ENCODE measurements around the gene FLT3LG.
"Not testable (repeated sequence)": the region's sequence is repeated elsewhere in the genome, so short reads cannot be mapped to it uniquely, and the experiment has no call there.

FLT3LG gene

DNA sequence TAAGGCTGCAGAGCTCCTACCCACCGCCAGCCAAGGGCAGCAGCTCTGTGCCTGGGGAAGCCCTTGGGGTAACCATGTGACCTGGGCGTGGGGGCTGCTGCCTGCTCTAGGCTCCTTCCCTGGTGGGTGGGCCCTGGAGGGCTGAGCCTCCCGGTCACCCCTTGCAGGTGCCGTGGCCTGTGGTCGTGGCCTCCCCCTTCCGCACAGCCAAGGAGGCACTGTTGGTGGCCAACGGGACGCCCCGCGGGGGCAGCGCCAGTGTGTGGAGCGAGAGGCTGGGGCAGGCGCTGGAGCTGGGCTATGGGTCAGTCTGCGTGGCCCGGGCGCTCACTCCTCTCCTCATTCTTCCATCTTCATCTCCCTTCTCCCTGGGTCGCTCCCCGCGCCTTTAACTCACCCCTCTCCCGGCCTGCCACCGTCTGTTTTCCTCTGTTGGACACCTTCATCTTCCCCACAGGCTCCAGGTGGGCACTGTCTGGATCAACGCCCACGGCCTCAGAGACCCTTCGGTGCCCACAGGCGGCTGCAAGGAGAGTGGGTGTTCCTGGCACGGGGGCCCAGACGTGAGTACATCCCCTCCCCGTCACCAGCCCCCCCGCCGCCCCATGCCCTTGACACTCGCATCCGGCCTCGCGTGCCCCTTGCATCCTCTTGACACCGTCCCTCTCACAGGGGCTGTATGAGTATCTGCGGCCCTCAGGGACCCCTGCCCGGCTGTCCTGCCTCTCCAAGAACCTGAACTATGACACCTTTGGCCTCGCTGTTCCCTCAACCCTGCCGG is 9.9 kb upstream of the FLT3LG start:
- DNase-seq (ENCODE audit: low read depth) = no peak

DNA sequence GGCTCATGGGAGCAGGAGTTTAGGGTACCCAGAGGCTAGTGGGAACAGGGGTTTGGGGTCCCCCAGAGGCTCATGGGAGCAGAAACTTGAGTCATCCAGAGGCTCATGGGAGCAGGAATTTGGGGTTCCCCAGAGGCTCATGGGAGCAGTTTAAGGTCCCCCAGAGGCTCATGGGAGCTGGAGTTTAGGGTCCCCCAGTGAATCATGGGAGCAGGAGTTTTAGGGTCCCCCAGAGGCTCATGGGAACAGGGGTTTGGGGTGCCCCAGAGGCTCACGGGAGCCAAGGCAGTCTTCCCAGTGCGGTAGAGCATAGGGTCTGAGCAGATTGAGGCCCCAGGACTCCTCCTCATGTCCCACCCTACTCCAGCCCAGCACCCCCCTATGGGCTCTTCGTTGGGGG is 8.6 kb upstream of the FLT3LG start:
- no peak for DNase-seq (ENCODE audit: low read depth)

DNA sequence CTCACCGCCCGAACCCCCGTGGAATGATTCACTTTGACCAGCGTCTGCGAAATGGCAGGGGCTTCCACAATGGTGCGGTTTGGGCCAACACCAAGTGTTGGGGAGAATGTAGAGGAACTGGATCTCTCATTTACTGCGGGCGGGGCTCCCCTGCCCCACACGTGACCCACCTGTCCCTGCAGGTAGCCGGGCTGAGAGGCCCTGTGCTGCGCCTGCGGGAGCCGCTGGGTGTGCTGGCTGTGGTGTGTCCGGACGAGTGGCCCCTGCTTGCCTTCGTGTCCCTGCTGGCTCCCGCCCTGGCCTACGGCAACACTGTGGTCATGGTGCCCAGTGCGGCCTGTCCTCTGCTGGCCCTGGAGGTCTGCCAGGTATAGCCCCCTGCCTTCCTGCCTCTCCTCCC is 5.8 kb upstream of the FLT3LG start:
- DNase-seq (ENCODE audit: low read depth) = no peak

DNA sequence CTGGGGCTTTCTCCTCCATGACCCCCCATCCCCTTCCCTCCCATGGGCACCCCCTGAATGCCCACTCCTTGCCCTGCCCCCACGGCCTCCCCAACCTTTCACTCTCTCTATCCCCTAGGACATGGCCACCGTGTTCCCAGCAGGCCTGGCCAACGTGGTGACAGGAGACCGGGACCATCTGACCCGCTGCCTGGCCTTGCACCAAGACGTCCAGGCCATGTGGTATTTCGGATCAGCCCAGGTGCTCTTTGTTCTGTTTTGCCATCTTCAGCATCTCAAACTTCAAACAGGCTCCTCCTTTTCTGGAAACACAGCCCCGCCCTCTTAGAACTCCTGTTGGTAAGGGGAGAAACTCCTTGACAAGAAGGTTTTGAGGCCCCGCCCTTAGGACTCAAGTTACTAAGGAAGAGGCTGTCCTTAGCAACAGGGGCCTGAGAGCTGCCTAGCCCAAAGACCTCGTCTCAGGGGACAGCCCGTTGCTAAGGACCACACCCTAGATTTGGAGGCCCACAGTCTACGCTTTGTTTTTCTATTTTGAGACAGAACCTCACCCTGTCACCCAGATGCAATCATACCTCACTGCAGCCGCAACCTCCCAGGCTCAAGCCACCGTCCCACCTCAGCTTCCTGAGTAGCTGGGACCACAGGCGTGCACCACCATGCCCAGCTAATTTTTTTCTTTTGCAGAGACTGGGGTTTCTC is 5.1 kb upstream of the FLT3LG start:
- DNase-seq (ENCODE audit: low read depth) = peak; percentile 80

DNA sequence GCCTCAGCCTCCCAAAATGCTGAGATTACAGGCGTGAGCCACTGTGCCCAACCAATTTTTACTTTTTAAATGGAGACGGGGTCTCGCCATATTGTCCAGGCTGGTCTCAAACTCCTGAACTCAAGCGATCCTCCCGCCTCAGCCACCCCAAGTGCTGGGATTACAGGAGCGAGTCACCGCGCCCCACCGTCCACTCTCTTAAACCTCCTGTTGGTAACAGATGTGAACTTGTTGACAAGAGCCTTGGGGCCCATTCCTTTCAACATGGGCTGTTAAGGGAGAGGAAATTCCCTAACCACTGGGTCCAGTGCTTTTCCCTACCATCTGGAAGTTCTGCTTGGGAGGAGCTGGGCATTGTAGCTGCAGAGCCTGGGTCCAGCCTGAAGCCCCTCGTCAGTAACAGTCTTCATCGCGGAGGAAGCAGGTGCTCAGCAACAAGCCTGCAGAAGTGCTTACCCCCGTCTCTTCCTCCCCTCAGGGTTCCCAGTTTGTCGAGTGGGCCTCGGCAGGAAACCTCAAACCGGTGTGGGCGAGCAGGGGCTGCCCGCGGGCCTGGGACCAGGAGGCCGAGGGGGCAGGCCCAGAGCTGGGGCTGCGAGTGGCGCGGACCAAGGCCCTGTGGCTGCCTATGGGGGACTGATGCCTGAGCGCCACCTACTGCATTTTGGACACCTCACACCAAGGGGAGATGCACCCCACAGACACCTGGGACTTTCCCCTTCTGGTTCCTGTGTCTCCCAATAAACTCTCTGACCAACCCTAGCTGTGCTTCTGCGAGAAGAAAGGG is 4.0 kb upstream of the FLT3LG start:
- DNase-seq (ENCODE audit: low read depth) = peak; percentile 55

DNA sequence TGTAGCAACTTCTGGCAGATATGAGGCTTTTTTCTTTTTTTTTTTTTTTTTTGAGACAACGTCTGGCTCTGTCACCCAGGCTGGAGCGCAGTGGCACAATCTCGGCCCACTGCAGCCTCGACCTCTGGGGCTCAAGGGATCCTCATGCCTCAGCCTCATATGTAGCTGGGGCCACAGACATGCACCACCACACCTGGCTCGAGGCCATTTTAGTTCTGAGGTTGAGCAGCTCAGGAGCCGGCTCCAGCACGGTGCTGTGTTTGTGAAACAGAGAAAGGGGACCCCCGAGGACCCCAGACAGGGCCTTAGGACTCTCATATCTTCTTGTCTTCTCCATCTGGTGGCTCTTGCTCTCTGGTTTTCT is 3.4 kb upstream of the FLT3LG start:
- DNase-seq (ENCODE audit: low read depth) = no peak

DNA sequence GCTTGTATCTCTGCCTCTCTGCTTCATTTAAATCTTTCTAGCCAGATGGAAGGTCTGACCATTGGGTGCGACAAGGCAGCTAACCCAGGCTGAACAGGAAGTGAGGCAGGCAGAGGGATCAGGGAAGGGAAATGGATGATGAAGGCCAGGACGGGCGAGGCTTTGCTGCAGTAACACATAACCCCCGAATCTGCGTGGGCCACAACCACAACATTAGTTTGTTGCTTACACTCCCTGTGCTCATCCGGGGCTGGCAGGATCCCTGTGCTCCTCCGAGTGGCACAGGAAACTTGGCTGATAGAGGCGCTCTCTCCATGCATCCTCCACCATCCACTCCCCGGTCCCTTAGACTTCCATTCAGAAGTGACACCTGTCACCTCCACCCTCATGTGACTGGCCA is 1.1 kb upstream of the FLT3LG start:
- no peak for DNase-seq (ENCODE audit: low read depth)

DNA sequence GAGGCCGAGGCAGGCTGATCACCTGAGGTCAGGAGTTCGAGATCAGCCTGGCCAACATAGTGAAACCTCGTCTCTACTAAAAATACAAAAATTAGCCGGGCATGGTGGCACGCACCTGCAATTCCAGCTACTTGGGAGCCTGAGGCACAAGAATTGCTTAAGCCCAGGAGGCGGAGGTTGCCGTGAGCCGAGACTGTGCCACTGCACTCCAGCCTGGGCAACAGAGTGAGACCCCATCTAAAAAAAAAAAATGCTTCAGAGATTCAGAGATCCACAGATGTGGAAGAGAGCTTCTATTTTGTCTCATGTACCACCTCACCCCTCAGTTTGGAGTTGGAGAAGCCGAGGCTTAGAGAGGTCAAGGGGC is 531 bp upstream of the FLT3LG start:
- not testable (repeated sequence) for DNase-seq (ENCODE audit: low read depth)

DNA sequence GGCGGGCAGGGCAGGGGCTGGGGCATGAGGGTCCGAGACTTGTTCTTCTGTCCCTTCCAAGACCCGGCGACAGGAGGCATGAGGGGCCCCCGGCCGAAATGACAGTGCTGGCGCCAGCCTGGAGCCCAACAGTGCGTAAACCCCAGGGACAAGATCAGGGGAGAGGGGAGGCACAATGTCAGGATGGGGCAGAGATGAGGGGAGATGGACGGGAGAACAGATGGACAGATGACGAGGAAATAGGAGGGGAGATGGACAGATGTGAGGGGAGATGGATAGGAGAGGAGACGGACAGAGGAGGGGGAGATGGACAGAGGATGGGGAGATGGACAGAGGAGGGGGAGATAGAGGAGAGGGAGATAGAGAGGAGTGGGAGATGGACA is 518 bp downstream of the FLT3LG start:
- DNase-seq (ENCODE audit: low read depth) = no peak

DNA sequence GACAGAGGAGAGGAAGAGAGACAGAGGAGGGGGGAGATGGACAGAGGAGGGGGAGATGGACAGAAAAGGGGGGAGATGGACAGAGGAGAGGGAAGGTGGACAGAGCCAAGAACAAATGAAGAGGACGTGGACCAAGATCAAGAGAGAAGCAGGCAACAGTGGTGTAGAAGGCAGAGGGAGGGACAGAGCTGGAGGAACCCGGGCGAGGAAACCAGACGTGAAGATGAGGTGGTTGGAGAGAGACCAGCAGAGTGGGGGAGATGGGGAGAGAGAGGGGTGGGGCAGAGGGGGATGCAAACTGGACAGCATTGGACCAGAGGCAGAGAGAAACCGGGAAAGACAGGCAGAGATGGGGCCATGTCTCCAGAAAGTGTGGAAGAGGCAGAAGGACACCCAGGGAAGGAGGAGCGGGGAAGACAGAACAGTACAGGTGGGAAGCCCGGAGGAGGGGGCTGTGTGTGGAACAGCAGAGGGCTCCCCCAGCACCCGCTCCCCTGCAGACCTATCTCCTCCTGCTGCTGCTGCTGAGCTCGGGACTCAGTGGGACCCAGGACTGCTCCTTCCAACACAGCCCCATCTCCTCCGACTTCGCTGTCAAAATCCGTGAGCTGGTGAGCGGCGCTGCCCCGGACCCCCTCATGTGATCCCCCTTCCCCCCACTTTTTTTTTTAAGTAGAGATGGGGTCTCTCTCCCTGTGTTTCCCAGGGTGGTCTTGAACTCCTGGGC is 1.3 kb downstream of the FLT3LG start:
- no peak for DNase-seq (ENCODE audit: low read depth)

DNA sequence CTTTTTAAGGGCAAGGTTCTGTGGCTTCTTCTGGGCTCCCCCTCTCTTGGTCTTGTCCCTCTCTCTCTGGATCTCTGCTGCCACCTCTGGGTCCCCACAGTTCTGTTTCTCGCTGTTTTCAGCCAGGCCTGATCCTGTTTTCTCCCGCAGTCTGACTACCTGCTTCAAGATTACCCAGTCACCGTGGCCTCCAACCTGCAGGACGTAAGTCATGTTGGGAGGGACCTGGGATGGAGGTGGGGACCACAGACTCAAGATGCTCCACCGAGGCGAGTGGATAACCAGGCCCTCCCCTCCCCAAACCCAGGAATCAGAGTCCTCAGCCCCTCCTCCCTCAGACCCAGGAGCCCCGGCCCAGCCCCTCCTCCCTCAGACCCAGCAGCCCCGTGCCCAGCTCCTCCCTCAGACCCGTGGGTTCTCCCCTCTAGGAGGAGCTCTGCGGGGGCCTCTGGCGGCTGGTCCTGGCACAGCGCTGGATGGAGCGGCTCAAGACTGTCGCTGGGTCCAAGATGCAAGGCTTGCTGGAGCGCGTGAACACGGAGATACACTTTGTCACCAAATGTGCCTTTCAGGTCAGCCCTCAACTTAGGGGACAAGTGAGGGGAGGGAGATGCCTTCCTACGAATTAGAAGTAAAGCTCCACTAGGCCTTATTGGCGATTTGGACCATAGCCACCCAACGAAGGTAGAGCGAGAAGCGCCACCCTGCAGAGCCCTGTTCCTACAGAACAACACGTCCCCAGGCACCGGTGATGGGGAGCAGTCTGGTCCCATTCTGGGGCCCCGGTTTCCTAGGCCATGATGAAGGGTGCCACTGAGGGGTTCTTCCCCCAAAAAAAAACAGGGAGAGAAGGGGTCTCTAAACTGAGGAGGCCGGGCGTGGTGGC is 2.2 kb downstream of the FLT3LG start:
- DNase-seq (ENCODE audit: low read depth) = no peak

DNA sequence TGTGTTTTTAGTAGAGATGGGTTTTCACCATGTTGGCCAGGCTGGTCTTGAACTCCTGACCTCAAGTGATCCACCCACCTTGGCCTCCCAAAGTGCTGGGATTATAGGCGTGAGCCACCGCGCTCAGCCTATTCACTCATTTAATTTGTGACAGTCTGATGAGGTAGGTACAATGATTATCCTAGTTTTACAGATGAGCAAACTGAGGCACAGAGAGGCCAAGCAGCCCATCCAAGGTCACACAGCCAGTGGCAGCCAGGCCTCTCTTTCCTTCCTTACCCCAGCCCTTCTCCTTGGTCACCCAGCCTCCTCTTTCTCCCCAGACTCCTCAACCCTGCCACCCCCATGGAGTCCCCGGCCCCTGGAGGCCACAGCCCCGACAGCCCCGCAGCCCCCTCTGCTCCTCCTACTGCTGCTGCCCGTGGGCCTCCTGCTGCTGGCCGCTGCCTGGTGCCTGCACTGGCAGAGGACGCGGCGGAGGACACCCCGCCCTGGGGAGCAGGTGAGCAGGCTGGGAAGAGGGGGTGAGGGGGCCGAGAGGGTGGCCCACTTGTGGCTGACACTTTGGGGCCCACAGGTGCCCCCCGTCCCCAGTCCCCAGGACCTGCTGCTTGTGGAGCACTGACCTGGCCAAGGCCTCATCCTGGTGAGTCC is 6.1 kb downstream of the FLT3LG start:
- DNase-seq (ENCODE audit: low read depth) = no peak

DNA sequence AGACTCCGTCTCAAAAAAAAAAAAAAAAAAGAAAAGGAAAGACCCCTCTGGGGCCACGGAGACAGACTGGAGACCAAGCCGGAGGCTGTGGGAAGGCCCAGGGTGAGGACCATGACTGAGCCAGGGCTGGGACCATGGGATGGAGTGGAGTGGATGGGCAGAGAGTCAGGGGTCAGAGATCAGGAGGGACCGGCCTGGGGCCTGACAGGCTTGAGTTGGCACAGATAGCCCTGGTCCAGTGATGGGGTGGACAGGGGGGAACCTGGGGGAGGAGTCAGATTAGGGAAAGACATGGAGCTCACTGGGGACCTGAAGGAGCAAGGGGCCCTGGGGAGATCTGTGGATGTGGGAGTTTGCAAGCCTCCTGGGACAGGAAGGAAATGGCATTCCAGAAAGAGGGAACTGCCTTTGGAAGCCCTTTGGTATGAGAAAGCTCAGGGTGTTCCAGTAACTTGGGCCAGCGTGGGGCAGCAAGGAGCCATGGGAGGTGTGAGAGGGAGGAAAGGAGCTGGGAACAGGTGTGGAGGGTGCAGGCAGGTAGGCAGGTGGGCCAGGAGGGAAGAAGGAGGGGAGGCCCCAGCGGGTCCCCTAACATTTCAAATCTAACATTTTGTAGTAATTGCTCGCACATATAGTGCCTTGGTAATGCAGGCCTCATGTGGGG is 7.1 kb downstream of the FLT3LG start:
- no peak for DNase-seq (ENCODE audit: low read depth)

DNA sequence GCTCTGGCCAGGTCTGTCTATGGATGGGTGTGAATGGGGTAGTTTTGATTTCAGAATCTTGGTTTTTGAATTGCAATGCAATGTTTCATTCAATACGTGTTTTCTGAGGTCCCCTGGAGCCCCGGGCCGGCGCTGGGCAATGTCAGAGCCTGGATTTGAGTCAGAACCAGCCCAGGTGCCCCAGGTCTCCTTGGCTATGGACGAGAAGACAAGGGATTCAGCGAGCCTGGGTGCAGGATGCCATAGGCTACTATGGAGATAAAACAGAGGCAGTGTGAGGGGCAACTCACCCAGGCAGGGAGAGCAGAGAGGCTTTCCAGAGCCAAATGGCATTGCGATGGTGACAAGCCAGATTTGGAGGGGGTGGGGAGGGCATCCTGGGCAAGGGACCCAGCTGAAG is 12.2 kb downstream of the FLT3LG start:
- no peak for DNase-seq (ENCODE audit: low read depth)

DNA sequence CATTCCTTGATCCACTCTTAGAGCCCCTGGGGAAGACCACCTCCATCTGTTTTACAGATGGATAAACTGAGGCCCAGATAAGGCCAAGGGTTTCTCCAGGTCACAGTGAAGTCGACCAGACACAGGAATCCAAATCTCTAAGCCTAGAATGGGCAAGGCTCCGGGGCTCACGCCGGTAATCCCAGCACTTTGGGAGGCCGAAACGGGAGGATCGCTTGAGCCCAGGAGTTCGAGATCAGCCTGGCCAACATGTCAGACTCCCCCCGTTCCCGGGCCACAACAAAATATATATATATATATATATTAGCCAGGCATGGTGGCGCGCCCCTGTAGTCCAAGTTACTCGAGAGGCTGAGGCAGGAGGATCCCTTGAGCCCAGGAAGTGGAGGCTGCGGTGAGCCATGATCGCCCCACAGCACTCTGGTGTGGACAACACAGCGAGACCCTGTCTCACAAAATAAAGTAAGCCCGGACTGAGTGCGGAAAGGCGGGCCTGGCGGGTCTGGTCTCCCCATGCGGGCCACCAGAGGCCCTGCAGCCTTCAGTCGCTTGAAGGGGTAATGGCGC is 12.8 kb downstream of the FLT3LG start:
- no peak for DNase-seq (ENCODE audit: low read depth)

DNA sequence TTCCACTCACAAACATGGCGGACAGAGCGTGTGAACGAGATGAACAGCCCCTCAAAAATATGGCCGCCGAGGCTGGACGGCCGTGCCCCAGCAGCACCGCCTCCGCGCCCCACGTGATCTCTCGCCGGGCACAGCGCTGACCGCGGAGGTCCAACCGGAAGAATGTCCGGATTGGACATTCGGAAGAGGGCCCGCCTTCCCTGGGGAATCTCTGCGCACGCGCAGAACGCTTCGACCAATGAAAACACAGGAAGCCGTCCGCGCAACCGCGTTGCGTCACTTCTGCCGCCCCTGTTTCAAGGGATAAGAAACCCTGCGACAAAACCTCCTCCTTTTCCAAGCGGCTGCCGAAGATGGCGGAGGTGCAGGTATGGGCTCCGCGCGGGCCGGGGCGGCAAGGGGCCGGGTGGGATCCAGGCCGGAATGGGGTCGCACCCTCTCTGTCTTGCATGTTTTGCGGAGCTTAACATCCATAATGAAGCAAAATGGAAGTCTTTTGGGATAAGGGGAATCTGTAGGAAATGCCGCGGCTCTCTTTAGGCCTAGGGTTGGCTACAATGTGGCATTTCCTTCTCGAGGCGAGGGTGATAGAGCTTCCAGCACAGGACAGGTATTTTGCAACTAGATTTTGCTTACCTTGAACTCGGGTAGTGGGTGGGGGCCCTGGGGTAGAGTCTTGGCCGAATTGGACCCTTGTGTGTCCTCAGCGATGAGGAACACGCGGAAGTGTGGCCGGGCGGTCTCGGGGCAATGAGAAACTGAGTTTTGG is 13.4 kb downstream of the FLT3LG start, which contains the start of gene RPL13A:
Gene RPL13A (plus strand): TSS at position 332 of the 769 bp plus-strand sequence. CDS start 22 bp downstream, at position 354.
- peak; percentile 100 for DNase-seq (ENCODE audit: low read depth)

DNA sequence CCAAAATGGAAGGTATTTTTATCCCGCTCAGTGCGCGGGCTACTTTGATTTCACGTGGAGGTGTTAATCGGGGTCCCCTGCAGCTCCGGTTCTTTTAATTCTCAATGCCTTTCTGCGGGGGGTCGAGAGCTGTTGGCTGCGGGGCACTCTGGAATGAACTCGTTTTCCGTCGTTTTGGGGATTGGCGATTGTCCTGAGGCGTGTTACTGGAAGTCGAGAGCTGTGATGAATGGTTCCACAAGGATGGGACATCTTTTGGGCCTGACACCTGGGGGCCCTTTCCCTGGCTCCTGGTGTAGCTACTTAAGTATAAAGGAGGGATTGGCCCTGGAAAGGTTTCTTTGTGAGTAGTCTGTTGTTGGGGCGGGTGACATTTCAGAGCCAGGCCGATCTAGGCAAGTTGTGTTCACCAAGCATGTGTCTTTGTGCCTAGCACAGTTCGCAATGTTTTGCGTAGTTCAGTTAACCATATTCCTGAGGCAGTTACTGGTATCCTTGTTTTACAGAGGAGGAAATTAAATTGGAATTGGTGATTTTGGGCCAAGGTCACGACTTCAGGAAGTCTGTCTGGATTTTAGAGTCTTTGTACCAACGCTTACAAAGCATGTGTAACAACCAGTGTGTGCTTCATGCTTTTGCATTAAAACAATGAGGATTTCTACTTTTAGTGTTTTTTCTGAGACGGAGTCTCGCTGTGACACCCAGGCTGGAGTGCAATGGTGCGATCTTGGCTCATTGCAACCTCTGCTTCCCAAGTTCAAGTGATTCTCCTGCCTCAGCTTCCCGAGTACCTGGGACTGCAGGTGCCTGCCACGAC is 14.2 kb downstream of the FLT3LG start:
- no peak for DNase-seq (ENCODE audit: low read depth)

DNA sequence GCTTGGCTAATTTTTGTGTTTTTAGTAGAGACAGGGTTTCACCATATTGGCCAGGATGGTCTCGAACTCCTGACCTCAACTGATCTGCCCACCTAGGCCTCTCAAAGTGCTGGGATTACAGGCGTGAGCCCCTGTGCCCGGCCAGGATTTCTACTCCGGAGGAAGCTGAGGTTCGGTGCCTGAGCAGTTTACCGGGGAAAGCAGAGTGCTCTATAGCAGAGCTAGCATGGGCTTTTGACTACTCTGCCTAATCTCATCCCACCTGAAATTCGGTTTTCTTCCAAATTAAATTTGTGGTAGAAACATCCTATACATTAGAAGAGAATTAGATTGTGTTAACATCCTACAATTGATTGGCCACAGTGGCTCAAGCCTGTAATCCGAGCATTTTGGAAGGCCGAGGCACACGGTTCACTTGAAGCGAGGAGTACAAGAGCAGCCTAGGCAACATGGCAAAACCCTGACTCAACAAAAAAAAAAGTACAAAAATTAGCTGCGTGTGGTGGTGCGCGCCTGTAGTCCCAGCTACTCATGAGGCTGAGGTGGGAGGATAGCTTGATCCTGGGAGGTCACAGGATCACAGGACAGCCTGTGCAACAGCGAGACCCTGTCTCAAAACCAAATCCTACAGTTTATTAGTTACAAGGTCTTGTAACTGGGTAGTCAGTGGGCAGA is 15.0 kb downstream of the FLT3LG start:
- DNase-seq (ENCODE audit: low read depth) = no peak
